ENCODE measurements around the gene TIAM2. TPM values are rescaled to one million over a fixed set of nuclear protein-coding genes. Genes with fewer than 3 reads are reported as not detected.
"Not testable (repeated sequence)": the region's sequence is repeated elsewhere in the genome, so short reads cannot be mapped to it uniquely, and the experiment has no call there.

Gene TIAM2
- total and polyA plus RNA-seq, 9 donors, result 9.1 to 15.6 (median 10.3) TPM

GRCh38 chr6:155181498-155181897 lies 186.4 kb downstream of the TIAM2 start:
- intact Hi-C loops (cut with DNase I), result no loop called here
- no peaks in the 10 kb centered on the region for H3K4me1 ChIP-seq (ENCODE audit: insufficient read depth)
- no peaks in the 10 kb centered on the region for H3K27me3 ChIP-seq
- no peak overlapping the region for H3K4me3 ChIP-seq
- DNase-seq, result no peak
- H3K9me3 ChIP-seq, result no peaks in the 10 kb centered on the region
- TF ChIP-seq EP300 (IDR thresholded peaks at IDR 0.05), result no peak
- TF ChIP-seq, protein P1, sequence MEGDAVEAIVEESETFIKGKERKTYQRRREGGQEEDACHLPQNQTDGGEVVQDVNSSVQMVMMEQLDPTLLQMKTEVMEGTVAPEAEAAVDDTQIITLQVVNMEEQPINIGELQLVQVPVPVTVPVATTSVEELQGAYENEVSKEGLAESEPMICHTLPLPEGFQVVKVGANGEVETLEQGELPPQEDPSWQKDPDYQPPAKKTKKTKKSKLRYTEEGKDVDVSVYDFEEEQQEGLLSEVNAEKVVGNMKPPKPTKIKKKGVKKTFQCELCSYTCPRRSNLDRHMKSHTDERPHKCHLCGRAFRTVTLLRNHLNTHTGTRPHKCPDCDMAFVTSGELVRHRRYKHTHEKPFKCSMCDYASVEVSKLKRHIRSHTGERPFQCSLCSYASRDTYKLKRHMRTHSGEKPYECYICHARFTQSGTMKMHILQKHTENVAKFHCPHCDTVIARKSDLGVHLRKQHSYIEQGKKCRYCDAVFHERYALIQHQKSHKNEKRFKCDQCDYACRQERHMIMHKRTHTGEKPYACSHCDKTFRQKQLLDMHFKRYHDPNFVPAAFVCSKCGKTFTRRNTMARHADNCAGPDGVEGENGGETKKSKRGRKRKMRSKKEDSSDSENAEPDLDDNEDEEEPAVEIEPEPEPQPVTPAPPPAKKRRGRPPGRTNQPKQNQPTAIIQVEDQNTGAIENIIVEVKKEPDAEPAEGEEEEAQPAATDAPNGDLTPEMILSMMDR (IDR thresholded peaks at IDR 0.05), result no peak
- TF ChIP-seq POLR2A (IDR thresholded peaks at IDR 0.05), result no peak
- no peaks in the 10 kb centered on the region for H3K36me3 ChIP-seq
- 85 to 89% (median 87%) methylated on average over 3 of the region's 3 CpGs for WGBS, 3 donors
- no peak overlapping the region for H3K27ac ChIP-seq

DNA sequence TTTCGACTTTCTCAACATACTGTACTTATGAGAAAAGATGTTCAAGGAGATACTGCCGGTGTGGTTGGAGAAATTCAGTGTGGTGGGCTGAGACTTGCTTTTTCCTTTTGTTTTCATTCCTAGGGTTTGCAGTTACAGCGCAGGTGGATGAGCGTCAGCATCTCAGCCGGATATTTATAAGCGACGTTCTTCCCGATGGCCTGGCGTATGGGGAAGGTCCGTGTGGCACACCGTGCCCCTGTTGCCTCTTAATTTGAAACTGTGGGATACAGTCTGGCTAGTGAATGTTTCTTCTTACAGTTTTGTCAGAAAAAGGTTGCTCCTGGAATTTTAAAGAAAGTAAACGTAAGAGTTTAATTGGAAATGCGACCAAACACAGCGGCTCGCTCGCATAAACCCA lies 187.0 kb downstream of the TIAM2 start:
- Histone ChIP-seq H3K4me3 (no peak overlapping the region), H3K9me3 (no peaks in the 10 kb centered on the region), H3K27me3 (no peaks in the 10 kb centered on the region), H3K4me1 (ENCODE audit: insufficient read depth) (no peaks in the 10 kb centered on the region), H3K36me3 (no peaks in the 10 kb centered on the region), H3K27ac (no peak overlapping the region)
- TF ChIP-seq, protein P1 (IDR thresholded peaks at IDR 0.05), result no peak
- TF ChIP-seq POLR2A (IDR thresholded peaks at IDR 0.05) (no peak), EP300 (IDR thresholded peaks at IDR 0.05) (no peak)
- 89 to 93% (median 91%) methylated on average over 16 of the region's 16 CpGs for WGBS, 3 donors
- no peak for DNase-seq
- intact Hi-C loops (cut with DNase I), result no loop called here

GRCh38 chr6:155183095-155183494 lies 188.0 kb downstream of the TIAM2 start:
- H3K27ac ChIP-seq, result no peak overlapping the region

GRCh38 chr6:155185041-155185440 lies 189.9 kb downstream of the TIAM2 start:
- intact Hi-C loops (cut with DNase I); H3K4me1 ChIP-seq (ENCODE audit: insufficient read depth); H3K9me3 ChIP-seq; DNase-seq; H3K36me3 ChIP-seq; H3K27me3 ChIP-seq; H3K27ac ChIP-seq; H3K4me3 ChIP-seq: not testable (repeated sequence)
- 97 to 98% (median 98%) methylated on average over 9 of the region's 9 CpGs for WGBS, 3 donors

More at GRCh38 chr6:155183095-155183494, 188.0 kb downstream of the TIAM2 start:
- Histone ChIP-seq H3K27me3 (no peaks in the 10 kb centered on the region), H3K4me1 (ENCODE audit: insufficient read depth) (no peaks in the 10 kb centered on the region), H3K4me3 (no peak overlapping the region), H3K9me3 (no peaks in the 10 kb centered on the region), H3K36me3 (no peaks in the 10 kb centered on the region)
- DNase-seq, result no peak
- WGBS, 3 donors, result 33 to 59% (median 37%) methylated on average over 5 of the region's 5 CpGs
- intact Hi-C loops (cut with DNase I), result no loop called here
- TF ChIP-seq POLR2A (IDR thresholded peaks at IDR 0.05) (no peak), EP300 (IDR thresholded peaks at IDR 0.05) (no peak)

GRCh38 chr6:155185544-155185943 lies 190.4 kb downstream of the TIAM2 start:
- Histone ChIP-seq H3K27me3 (no peaks in the 10 kb centered on the region), H3K36me3 (no peaks in the 10 kb centered on the region), H3K9me3 (no peaks in the 10 kb centered on the region), H3K4me1 (ENCODE audit: insufficient read depth) (no peaks in the 10 kb centered on the region), H3K27ac (no peak overlapping the region), H3K4me3 (no peak overlapping the region)
- 92 to 96% (median 94%) methylated on average over 6 of the region's 6 CpGs for WGBS, 3 donors
- TF ChIP-seq, protein P1 (IDR thresholded peaks at IDR 0.05), result no peak
- TF ChIP-seq EP300 (IDR thresholded peaks at IDR 0.05) (no peak), POLR2A (IDR thresholded peaks at IDR 0.05) (no peak)
- DNase-seq, result no peak
- intact Hi-C loops (cut with DNase I), result no loop called here

Data from ovary (tissue), 9 donors.